ENCODE results near the gene RCBTB2. TPM values are rescaled to one million over a fixed set of nuclear protein-coding genes. Genes with fewer than 3 reads are reported as not detected.
A peak's percentile ranks its signal among the peaks of the same experiment; 100 is the strongest.

Gene RCBTB2
- total and polyA plus RNA-seq, 12 donors = 9.8 to 36.4 (median 16.9) TPM

DNA sequence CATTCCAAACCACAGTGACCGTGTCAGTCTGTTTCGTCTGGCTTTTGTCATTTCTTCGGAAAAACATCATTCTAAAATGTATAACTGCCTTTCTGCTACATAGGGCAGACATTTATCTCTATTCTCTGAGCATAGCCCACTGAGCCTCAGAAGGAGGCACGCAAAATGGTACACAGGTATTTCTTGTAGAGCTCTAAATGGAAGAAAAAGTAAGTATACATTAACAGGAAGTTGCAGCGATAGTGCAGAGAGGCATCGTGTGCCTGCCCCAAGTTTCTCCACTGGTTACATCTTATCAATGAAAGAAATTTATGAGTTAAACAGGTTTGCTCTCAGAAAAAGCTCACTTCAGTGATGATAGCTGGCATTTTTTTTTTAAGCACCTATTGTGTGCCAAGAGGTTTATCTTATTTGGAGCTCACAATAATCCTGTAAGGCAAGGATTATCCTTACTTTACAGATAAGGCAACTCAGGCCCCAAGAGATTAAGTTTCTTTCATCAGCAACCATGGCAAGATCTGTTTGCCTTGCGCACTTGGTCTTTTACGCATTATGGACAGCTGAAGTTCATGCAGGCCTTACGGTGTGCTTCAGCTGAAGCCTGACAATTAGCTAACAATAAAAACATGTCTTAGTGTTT, 1.2 kb upstream of the RCBTB2 start:
- Histone ChIP-seq H3K27ac (peak overlapping the region in 2 of 5 donors; percentile 96 to 100), H3K36me3 (replicated peaks in 1 of 2) (no peaks in the 10 kb centered on the region), H3K4me1 (replicated peaks in 1 of 2) (peaks cover 0 to 13% of the 10 kb centered on the region in 2 donors), H3K9me3 (replicated peaks in 1 of 3) (no peaks in the 10 kb centered on the region), H3K27me3 (no peaks in the 10 kb centered on the region), H3K4me3 (no peak overlapping the region)
- TF ChIP-seq, protein P1, sequence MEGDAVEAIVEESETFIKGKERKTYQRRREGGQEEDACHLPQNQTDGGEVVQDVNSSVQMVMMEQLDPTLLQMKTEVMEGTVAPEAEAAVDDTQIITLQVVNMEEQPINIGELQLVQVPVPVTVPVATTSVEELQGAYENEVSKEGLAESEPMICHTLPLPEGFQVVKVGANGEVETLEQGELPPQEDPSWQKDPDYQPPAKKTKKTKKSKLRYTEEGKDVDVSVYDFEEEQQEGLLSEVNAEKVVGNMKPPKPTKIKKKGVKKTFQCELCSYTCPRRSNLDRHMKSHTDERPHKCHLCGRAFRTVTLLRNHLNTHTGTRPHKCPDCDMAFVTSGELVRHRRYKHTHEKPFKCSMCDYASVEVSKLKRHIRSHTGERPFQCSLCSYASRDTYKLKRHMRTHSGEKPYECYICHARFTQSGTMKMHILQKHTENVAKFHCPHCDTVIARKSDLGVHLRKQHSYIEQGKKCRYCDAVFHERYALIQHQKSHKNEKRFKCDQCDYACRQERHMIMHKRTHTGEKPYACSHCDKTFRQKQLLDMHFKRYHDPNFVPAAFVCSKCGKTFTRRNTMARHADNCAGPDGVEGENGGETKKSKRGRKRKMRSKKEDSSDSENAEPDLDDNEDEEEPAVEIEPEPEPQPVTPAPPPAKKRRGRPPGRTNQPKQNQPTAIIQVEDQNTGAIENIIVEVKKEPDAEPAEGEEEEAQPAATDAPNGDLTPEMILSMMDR (IDR thresholded peaks at IDR 0.05) = no peak
- TF ChIP-seq POLR2A (IDR thresholded peaks at IDR 0.05) = no peak
- no peak for DNase-seq
- 82 to 85% (median 83%) methylated on average over 9 of the region's 9 CpGs for WGBS, 4 donors
- intact Hi-C loops (cut with DNase I) = no loop called here

DNA sequence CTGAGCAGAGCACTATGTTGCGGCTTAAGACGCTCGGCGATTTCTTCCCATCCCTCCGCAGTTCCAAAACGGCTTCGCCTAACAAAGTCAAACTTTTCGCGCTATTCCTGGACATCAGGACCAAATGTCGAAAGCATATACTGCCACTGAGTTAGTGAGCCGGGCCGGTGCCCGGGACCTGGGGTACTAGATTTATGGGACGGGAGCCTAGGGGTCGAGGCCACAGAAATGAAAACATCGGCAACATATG, 699 bp downstream of the RCBTB2 start:
- Histone ChIP-seq H3K36me3 (replicated peaks in 1 of 2) (no peaks in the 10 kb centered on the region), H3K4me1 (replicated peaks in 1 of 2) (peaks cover 0 to 25% of the 10 kb centered on the region in 2 donors), H3K27ac (peak overlapping the region; percentile 89 to 100 (median 97)), H3K9me3 (replicated peaks in 1 of 3) (no peaks in the 10 kb centered on the region), H3K4me3 (peak overlapping the region; percentile 58 to 84 (median 70)), H3K27me3 (no peaks in the 10 kb centered on the region)
- 0 to 5% (median 2%) methylated on average over 15 to 16 of the region's 16 CpGs for WGBS, 4 donors
- intact Hi-C loops (cut with DNase I) = no loop called here
- no peak for DNase-seq
- TF ChIP-seq, protein P1 (IDR thresholded peaks at IDR 0.05) = no peak
- TF ChIP-seq POLR2A (IDR thresholded peaks at IDR 0.05) = no peak

DNA sequence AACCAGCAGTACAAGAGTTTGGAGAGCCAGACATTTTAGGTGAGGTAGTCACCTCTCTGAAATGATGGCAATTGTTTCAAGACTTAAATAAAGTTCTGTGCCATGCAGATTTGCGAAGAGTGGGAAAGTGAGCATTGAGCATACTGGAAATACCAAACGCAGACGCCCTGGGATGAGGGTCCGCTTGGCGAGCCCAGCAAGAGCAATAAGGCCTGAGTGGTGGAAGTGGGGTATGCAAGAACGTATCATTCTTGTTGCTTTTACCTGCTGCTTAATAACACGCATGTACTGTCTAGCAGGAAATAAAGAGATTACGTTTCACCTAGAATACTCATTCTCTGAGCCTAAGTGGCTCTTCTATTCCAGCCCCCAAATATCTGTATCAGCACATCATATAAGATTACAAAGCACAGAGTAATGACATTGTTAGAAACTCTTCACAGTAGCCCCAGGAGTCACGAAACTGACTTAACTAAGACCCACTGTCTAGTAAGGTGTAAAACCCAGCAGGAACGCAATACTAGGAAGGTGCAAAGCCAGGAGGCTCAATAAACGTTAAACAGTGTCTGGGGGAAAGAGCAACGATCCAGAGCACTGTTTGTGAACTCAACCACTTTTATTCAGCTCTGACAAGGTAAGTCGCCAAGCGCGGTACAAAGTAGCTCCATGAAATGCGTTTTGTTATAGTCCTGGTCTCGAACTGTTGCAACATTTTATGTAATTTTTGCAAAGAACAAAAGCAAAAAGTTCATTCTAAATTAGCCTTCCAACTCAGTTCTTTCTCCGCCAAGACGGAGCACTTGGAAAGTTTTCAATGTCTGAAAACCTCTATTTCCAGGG, 1.2 kb downstream of the RCBTB2 start:
- intact Hi-C loops (cut with DNase I) = no loop called here
- TF ChIP-seq, protein P1 (IDR thresholded peaks at IDR 0.05) = no peak
- no peak for TF ChIP-seq POLR2A (IDR thresholded peaks at IDR 0.05)
- peak in 4 of 7 donors; percentile 23 to 39 (median 28) for DNase-seq
- peak overlapping the region; percentile 89 to 100 (median 97) for H3K27ac ChIP-seq
- peaks cover 0 to 29% of the 10 kb centered on the region in 2 donors for H3K4me1 ChIP-seq (replicated peaks in 1 of 2)
- 39 to 44% (median 44%) methylated on average over 19 of the region's 19 CpGs for WGBS, 4 donors
- no peaks in the 10 kb centered on the region for H3K36me3 ChIP-seq (replicated peaks in 1 of 2)
- H3K9me3 ChIP-seq (replicated peaks in 1 of 3) = no peaks in the 10 kb centered on the region
- no peaks in the 10 kb centered on the region for H3K27me3 ChIP-seq
- peak overlapping the region; percentile 58 to 84 (median 70) for H3K4me3 ChIP-seq

DNA sequence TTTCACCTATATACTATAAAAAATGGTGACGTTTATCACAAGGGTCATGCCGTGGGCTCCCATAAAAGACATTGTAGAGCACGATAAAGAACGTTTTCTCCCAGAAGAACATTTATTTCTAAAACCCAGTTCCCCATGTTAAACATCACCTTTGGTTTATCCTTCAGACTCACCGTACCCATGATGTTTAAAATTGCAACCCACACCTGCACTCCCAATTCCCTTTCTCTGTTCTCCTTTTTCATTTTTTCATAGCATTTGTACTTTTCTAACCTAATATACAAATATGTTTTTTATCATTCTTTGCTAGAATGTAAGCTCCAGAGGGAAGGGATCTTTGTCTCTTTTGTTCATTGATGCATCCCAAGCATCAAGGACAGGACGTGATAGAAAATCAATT, 2.0 kb downstream of the RCBTB2 start:
- H3K27ac ChIP-seq = no peak overlapping the region
- H3K4me3 ChIP-seq = no peak overlapping the region
- TF ChIP-seq, protein P1 (IDR thresholded peaks at IDR 0.05) = no peak
- TF ChIP-seq POLR2A (IDR thresholded peaks at IDR 0.05) = no peak
- DNase-seq = no peak
- no peaks in the 10 kb centered on the region for H3K36me3 ChIP-seq (replicated peaks in 1 of 2)
- peaks cover 0 to 29% of the 10 kb centered on the region in 2 donors for H3K4me1 ChIP-seq (replicated peaks in 1 of 2)
- WGBS, 4 donors = 90 to 96% (median 91%) methylated on average over 6 of the region's 6 CpGs
- intact Hi-C loops (cut with DNase I) = no loop called here
- no peaks in the 10 kb centered on the region for H3K9me3 ChIP-seq (replicated peaks in 1 of 3)
- H3K27me3 ChIP-seq = no peaks in the 10 kb centered on the region
